A549 (cell line): ENCODE data around the gene DIP2C. TPM values are rescaled to one million over a fixed set of nuclear protein-coding genes. Genes with fewer than 3 reads are reported as not detected.

ENCODE experiments used
- ATAC-seq, 2 experiments: fragments of 200-7000 bp in 1 of 2; fragments of >200 bp in 1 of 2; cut with Nextera tagmentation in 1 of 2; cut with Tn5 transposase in 1 of 2; 3 replicates each; pipeline versions ENCODE4 v1.8.0 to v1.9.1; 2018 to 2020; ENCODE audit warnings: mild to moderate bottlenecking in 1 of 2, moderate library complexity in 1 of 2
- CTCF ChIA-PET: fragments of 300-600 bp; sonication (Branson Sonifier 250); formaldehyde crosslinking; extraction: SDS; loops from one replicate; lab custom pipeline; 2021; ENCODE audit warnings: antibody characterized with exemption, inconsistent platforms; lab: Yijun Ruan, JAX
- POLR2A ChIA-PET: fragments of 350-600 bp; formaldehyde crosslinking; extraction: SDS; loops from one replicate; lab custom pipeline; 2021; ENCODE audit warnings: antibody characterized with exemption, inconsistent platforms; lab: Yijun Ruan, JAX
- DNase-seq, 2 experiments: peaks; one replicate each; pipeline versions ENCODE4 v3.0.0 to v3.0.0-alpha.2; 2011 to 2016; ENCODE audit warnings: low read depth in 1 of 2, low spot score in 1 of 2
- FAIRE-seq: peaks from 2 replicates; lab custom pipeline; 2011; peaks lifted over from hg19 to GRCh38; lab: Jason Lieb, UNC
- H3K27ac ChIP-seq, 2 experiments: fragments of >200 bp; sonication (Bioruptor Twin); formaldehyde crosslinking; 3 replicates each; pipeline ENCODE4 v1.5.1; 2016 to 2017
- H3K4me1 ChIP-seq: fragments of >200 bp; sonication (Bioruptor Twin); formaldehyde crosslinking; 3 replicates; pipeline ENCODE4 v1.6.1; 2016
- H3K4me2 ChIP-seq: fragments of >200 bp; sonication (Bioruptor Twin); formaldehyde crosslinking; 3 replicates; pipeline ENCODE4 v1.6.1; 2016
- H3K4me3 ChIP-seq: fragments of >200 bp; sonication (Bioruptor Twin); formaldehyde crosslinking; 3 replicates; pipeline ENCODE4 v1.5.1; 2016
- H3K9me3 ChIP-seq: fragments of >200 bp; sonication (Bioruptor Twin); formaldehyde crosslinking; 3 replicates; pipeline ENCODE4 v1.6.1; 2016
- CHD2 ChIP-seq: fragments of 150-350 bp; IDR thresholded peaks from 2 replicates; pipeline ENCODE4 v1.6.1; 2014; ENCODE audit warnings: low read length; ENCODE audit not compliant: partially characterized antibody
- CTCF ChIP-seq: fragments of >200 bp; sonication (Bioruptor Twin); formaldehyde crosslinking; IDR thresholded peaks from 3 replicates; pipeline ENCODE4 v1.5.1; 2016
- EHMT2 ChIP-seq: fragments of 200-600 bp; sonication (generic); IDR thresholded peaks from 2 replicates; pipeline ENCODE4 v1.6.1; 2016; ENCODE audit warnings: antibody characterized with exemption, low read depth, mild to moderate bottlenecking, moderate library complexity
- EP300 ChIP-seq, 2 experiments: fragments of >200 bp; sonication (Bioruptor Twin); formaldehyde crosslinking; IDR thresholded peaks; 2 replicates in 1 of 2; 3 replicates in 1 of 2; pipeline ENCODE4 v1.6.1; 2016 to 2017
- ESRRA ChIP-seq: fragments of 150-350 bp; IDR thresholded peaks from 2 replicates; pipeline ENCODE4 v1.6.1; 2014; ENCODE audit warnings: mild to moderate bottlenecking, low read length, borderline replicate concordance
- FOSB ChIP-seq: fragments of 250-450 bp; sonication (Bioruptor Pico); IDR thresholded peaks from 2 replicates; pipeline ENCODE4 v1.5.0; 2020; ENCODE audit warnings: mild to moderate bottlenecking, moderate library complexity
- FOSL2 ChIP-seq, 2 experiments: fragments of 450-650 bp in 1 of 2; fragments of >200 bp in 1 of 2; sonication (Bioruptor Twin) in 1 of 2; formaldehyde crosslinking; IDR thresholded peaks; 2 replicates each; pipeline versions ENCODE4 v1.5.0 to v1.6.1; 2016 to 2020; ENCODE audit warnings: mild to moderate bottlenecking in 1 of 2, moderate library complexity in 1 of 2
- HEYL ChIP-seq: fragments of 250-450 bp; sonication (Bioruptor Pico); IDR thresholded peaks from 2 replicates; pipeline ENCODE4 v1.8.0; 2021; ENCODE audit warnings: mild to moderate bottlenecking, moderate library complexity
- JUN ChIP-seq, 2 experiments: fragments of >200 bp; sonication (Bioruptor Twin); formaldehyde crosslinking; IDR thresholded peaks; 2 replicates in 1 of 2; 3 replicates in 1 of 2; pipeline ENCODE4 v1.6.1; 2016 to 2017
- JUNB ChIP-seq: fragments of >200 bp; sonication (Bioruptor Twin); formaldehyde crosslinking; IDR thresholded peaks from 2 replicates; pipeline ENCODE4 v1.6.1; 2016
- KDM5A ChIP-seq: fragments of 200-600 bp; sonication (generic); IDR thresholded peaks from 2 replicates; pipeline ENCODE4 v1.6.1; 2016; ENCODE audit warnings: antibody characterized with exemption, mild to moderate bottlenecking
- MAFK ChIP-seq: fragments of 450-650 bp; IDR thresholded peaks from 2 replicates; pipeline ENCODE4 v1.6.1; 2014; ENCODE audit not compliant: partially characterized antibody
- MAZ ChIP-seq: fragments of 150-350 bp; IDR thresholded peaks from 2 replicates; pipeline ENCODE4 v1.6.1; 2014; ENCODE audit warnings: antibody characterized with exemption, low read depth, low read length, borderline replicate concordance
- NFE2L2 ChIP-seq: fragments of 150-350 bp; conservative IDR thresholded peaks from 2 replicates; pipeline ENCODE4 v1.6.1; 2014; ENCODE audit warnings: low read length
- NPAS2 ChIP-seq: fragments of 250-450 bp; sonication (Bioruptor Pico); IDR thresholded peaks from 2 replicates; pipeline ENCODE4 v1.8.0; 2022; ENCODE audit warnings: mild to moderate bottlenecking, moderate library complexity, borderline replicate concordance
- PHF8 ChIP-seq: fragments of 200-600 bp; sonication (generic); IDR thresholded peaks from 2 replicates; pipeline ENCODE4 v1.6.1; 2016; ENCODE audit warnings: low read depth, mild to moderate bottlenecking, antibody characterized with exemption, moderate library complexity, borderline replicate concordance
- RAD21 ChIP-seq, 2 experiments: fragments of >200 bp in 1 of 2; sonication (Bioruptor Twin) in 1 of 2; formaldehyde crosslinking in 1 of 2; IDR thresholded peaks in 1 of 2; conservative IDR thresholded peaks in 1 of 2; 2 replicates in 1 of 2; 3 replicates in 1 of 2; pipeline ENCODE4 v1.6.1; 2012 to 2018; ENCODE audit warnings: inconsistent platforms in 1 of 2
- RARB ChIP-seq: fragments of 250-450 bp; sonication (Bioruptor Pico); IDR thresholded peaks from 2 replicates; pipeline ENCODE4 v1.8.0; 2021; ENCODE audit warnings: mild to moderate bottlenecking, moderate library complexity
- RCOR1 ChIP-seq: fragments of 150-350 bp; IDR thresholded peaks from 2 replicates; pipeline ENCODE4 v1.6.1; 2014; ENCODE audit warnings: antibody characterized with exemption, low read length, low read depth
- RFX5 ChIP-seq: fragments of 450-650 bp; IDR thresholded peaks from 2 replicates; pipeline ENCODE4 v1.7.1; 2014; ENCODE audit warnings: antibody characterized with exemption, mild to moderate bottlenecking, moderate library complexity
- RNF2 ChIP-seq: fragments of 200-600 bp; sonication (generic); IDR thresholded peaks from 2 replicates; pipeline ENCODE4 v1.6.1; 2016; ENCODE audit warnings: low read depth, mild to moderate bottlenecking, antibody characterized with exemption, moderate library complexity, borderline replicate concordance
- SREBF2 ChIP-seq: fragments of 450-650 bp; IDR thresholded peaks from 2 replicates; pipeline ENCODE4 v1.6.1; 2014; ENCODE audit warnings: mild to moderate bottlenecking, moderate library complexity
- TP53 ChIP-seq: fragments of 250-450 bp; sonication (Bioruptor Pico); IDR thresholded peaks from 2 replicates; pipeline ENCODE4 v1.5.0; 2021; ENCODE audit warnings: mild to moderate bottlenecking, moderate library complexity
- USF2 ChIP-seq: fragments of 450-650 bp; IDR thresholded peaks from 2 replicates; pipeline ENCODE4 v1.6.1; 2014; ENCODE audit warnings: antibody characterized with exemption
- ZFP36 ChIP-seq: fragments of 450-650 bp; IDR thresholded peaks from 2 replicates; pipeline ENCODE4 v1.6.1; 2014; ENCODE audit warnings: borderline replicate concordance; ENCODE audit not compliant: partially characterized antibody
- ZNF302 ChIP-seq: fragments of 250-450 bp; sonication (Bioruptor Pico); IDR thresholded peaks from 2 replicates; pipeline ENCODE4 v1.9.0; 2021; ENCODE audit warnings: inconsistent platforms, mild to moderate bottlenecking, moderate library complexity
- ZSCAN20 ChIP-seq: fragments of 250-450 bp; sonication (Bioruptor Pico); IDR thresholded peaks from 2 replicates; pipeline ENCODE4 v1.8.0; 2022; ENCODE audit warnings: mild to moderate bottlenecking, moderate library complexity
- WGBS: methylation state at CpG from one replicate; pipeline ENCODE4 v1.1.6; 2017; ENCODE audit errors: missing lambda C conversion rate; 5-methylcytosine and 5-hydroxymethylcytosine counted together
- polyA plus RNA-seq, 4 experiments: library from polyadenylated mRNA; depleted of rRNA in 3 of 4; stranded (reverse); fragments of >200 nt; fragmentation: RNase III in 1 of 4; extraction: RNeasy Plus Mini Kit Qiagen cat#74134 plus additional on column Dnase treatment in 1 of 4; gene quantifications; 2 replicates in 3 of 4; 3 replicates in 1 of 4; pipeline ENCODE4 v1.2.3, GENCODE V29; 2011 to 2017
- TF ChIP-seq, protein P1 (sequence below): IDR thresholded peaks from 2 replicates; pipeline ENCODE4 v1.6.1; 2012
- TF ChIP-seq, protein P2 (sequence below): fragments of 250-450 bp; sonication (Bioruptor Pico); IDR thresholded peaks from 2 replicates; pipeline ENCODE4 v1.5.0; 2021; ENCODE audit warnings: mild to moderate bottlenecking, moderate library complexity, borderline replicate concordance
- TF ChIP-seq, protein P3 (sequence below): fragments of >200 bp; sonication (Bioruptor Twin); formaldehyde crosslinking; IDR thresholded peaks from 3 replicates; pipeline ENCODE4 v1.6.1; 2016

Gene DIP2C
- polyA plus RNA-seq, 2 of the 4 experiments (the other 2 are of a cell fraction), result 3.7 to 5.0 TPM

- FAIRE-seq (no peak), ATAC-seq (no peak)
- Histone ChIP-seq H3K4me3 (no peak overlapping the region), H3K27ac (no peak overlapping the region), H3K4me2 (no peak overlapping the region), H3K4me1 (no peaks in the 10 kb centered on the region)
- 80% methylated on average over 7 of the region's 7 CpGs for WGBS
- ChIA-PET POLR2A (no interaction called here), CTCF (interaction anchor here (0.8 to 1.0 kb wide), 2 partner anchors 13 to 23 kb away, joined by 3 to 4 read pairs; no protein-coding TSS in a partner anchor)
- TF ChIP-seq MAFK (no peak), NFE2L2 (no peak), FOSB (CRISPR knock-in tag) (no peak), EHMT2 (no peak), ZNF302 (CRISPR knock-in tag) (no peak), EP300 (IDR thresholded peaks at IDR 0.05) (no peak), CTCF (no peak), JUNB (no peak), USF2 (no peak), ZFP36 (no peak), RFX5 (no peak), RNF2 (no peak), TP53 (no peak), JUN (IDR thresholded peaks at IDR 0.05) (no peak), RAD21 (conservative IDR thresholded peaks at IDR 0.05 in 1 of 2, IDR thresholded peaks at IDR 0.05 in 1 of 2) (no peak), ESRRA (no peak), KDM5A (no peak)
- TF ChIP-seq, protein P1, sequence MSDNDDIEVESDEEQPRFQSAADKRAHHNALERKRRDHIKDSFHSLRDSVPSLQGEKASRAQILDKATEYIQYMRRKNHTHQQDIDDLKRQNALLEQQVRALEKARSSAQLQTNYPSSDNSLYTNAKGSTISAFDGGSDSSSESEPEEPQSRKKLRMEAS, result no peak
- TF ChIP-seq, all 56 proteins: peak for 0
- H3K9me3 ChIP-seq, result no peaks in the 10 kb centered on the region
- no peak for DNase-seq
Observed at GRCh38 chr10:569961-570627, 119.4 kb downstream of the DIP2C start.

DNA sequence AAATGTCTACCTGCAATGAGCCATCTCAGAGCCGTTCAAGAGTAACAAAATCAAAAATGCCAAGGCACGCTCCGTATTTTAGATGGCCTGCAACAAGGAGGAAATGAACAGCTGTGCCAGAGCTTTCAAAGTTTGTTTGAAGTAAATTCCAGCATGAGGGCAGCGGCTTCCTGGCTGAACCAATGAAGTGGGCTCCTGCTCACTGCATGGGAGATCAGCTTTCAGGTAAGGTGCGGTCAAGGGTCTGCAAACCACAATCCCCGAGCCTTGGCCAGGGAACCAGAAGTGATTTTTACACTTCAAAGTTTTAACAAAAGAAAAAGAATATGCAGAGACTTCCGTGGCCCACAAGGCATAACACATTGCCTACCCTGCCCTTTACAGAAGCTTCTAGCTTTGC lies 120.6 kb downstream of the DIP2C start:
- H3K4me3 ChIP-seq, result no peak overlapping the region
- no peaks in the 10 kb centered on the region for H3K4me1 ChIP-seq
- POLR2A ChIA-PET, result no interaction called here
- no peak overlapping the region for H3K27ac ChIP-seq
- DNase-seq (no peak), FAIRE-seq (no peak), ATAC-seq (no peak)
- WGBS, result 91% methylated on average over 7 of the region's 7 CpGs
- H3K4me2 ChIP-seq, result no peak overlapping the region
- peaks cover 5% of the 10 kb centered on the region; the same call in 1 of the 3 replicates for H3K9me3 ChIP-seq
- TF ChIP-seq ZSCAN20 (CRISPR knock-in tag) (no peak), RARB (CRISPR knock-in tag) (no peak), PHF8 (no peak), ZNF302 (CRISPR knock-in tag) (no peak), MAZ (no peak), CHD2 (no peak), TP53 (no peak), FOSL2 (IDR thresholded peaks at IDR 0.05) (no peak), FOSL2 (CRISPR knock-in tag; IDR thresholded peaks at IDR 0.05) (no peak), FOSB (CRISPR knock-in tag) (no peak), KDM5A (no peak), NPAS2 (CRISPR knock-in tag) (no peak), SREBF2 (no peak), RCOR1 (no peak), HEYL (no peak)
- TF ChIP-seq, protein P1, result no peak
- TF ChIP-seq, protein P2, sequence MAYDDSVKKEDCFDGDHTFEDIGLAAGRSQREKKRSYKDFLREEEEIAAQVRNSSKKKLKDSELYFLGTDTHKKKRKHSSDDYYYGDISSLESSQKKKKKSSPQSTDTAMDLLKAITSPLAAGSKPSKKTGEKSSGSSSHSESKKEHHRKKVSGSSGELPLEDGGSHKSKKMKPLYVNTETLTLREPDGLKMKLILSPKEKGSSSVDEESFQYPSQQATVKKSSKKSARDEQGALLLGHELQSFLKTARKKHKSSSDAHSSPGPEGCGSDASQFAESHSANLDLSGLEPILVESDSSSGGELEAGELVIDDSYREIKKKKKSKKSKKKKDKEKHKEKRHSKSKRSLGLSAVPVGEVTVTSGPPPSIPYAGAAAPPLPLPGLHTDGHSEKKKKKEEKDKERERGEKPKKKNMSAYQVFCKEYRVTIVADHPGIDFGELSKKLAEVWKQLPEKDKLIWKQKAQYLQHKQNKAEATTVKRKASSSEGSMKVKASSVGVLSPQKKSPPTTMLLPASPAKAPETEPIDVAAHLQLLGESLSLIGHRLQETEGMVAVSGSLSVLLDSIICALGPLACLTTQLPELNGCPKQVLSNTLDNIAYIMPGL (CRISPR knock-in tag), result no peak
- TF ChIP-seq, protein P3, sequence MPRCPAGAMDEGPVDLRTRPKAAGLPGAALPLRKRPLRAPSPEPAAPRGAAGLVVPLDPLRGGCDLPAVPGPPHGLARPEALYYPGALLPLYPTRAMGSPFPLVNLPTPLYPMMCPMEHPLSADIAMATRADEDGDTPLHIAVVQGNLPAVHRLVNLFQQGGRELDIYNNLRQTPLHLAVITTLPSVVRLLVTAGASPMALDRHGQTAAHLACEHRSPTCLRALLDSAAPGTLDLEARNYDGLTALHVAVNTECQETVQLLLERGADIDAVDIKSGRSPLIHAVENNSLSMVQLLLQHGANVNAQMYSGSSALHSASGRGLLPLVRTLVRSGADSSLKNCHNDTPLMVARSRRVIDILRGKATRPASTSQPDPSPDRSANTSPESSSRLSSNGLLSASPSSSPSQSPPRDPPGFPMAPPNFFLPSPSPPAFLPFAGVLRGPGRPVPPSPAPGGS, result no peak
- CTCF ChIA-PET, result interaction anchor here (1.3 kb wide), 1 partner anchor 8 kb away, joined by 4 read pairs; no protein-coding TSS in a partner anchor
